GM19023 (cell line): ENCODE data around the gene CNP.

Source experiments
- ATAC-seq: cut with Tn5 transposase; IDR thresholded peaks from one replicate; pipeline ENCODE4 v1.9.1; 2021; ENCODE audit warnings: mild to moderate bottlenecking, moderate library complexity; ENCODE audit not compliant: unreplicated experiment

The CNP gene

DNA sequence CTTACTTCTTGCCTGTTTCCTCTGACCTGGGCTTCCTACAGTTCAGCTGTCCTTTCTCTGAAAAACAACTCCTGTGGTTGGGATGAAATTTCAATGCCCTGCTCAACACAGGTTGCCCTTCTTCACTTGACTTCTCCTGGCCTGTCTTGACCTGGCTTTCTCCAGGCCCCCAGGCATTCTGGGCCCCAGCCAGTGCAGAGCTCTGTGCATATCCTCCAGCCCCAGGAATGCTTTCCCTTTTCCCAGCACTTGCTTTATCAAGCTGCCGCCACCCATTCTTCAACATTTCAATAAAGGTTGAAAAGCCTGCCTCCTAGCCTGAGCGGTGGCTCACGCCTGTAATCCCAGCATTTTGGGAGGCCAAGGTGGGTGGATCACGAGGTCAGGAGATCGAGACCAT, 25.4 kb upstream of the CNP start:
- ATAC-seq: no peak

DNA sequence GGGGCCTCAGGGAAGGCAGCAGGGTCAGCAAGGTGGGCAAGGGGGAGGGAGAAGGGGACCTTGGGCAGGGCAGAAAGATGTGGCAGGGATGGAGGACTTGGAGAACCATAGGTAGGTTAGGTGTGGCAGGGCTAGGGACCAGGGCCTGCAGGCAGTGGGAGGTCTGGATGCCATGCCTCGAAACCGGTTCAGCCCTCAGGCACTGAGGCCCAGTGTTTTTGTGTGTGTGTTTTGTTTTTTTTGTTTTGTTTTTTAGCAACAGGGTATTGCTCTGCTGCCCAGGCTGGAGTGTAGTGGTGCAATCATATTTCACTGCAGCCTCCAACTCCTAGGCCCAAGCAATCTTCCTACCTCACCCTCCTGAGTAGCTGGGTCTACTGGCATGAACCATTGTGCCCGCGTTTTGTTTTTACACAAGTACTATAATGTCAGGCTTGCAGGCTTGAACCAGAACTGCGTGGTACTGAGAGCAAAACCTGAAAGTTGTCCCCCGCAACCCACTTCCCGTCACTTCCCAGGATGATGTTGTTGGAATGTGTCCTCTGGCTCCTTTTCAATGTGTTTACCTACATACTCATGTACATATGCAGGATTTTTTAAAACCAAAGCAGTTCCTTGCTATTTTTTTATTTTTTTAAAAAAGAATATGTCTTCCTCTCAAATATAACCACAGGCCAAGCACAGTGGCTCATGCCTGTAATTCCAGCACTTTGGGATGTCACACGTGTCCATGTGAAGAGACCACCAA, 23.8 kb upstream of the CNP start:
- ATAC-seq: no peak

DNA sequence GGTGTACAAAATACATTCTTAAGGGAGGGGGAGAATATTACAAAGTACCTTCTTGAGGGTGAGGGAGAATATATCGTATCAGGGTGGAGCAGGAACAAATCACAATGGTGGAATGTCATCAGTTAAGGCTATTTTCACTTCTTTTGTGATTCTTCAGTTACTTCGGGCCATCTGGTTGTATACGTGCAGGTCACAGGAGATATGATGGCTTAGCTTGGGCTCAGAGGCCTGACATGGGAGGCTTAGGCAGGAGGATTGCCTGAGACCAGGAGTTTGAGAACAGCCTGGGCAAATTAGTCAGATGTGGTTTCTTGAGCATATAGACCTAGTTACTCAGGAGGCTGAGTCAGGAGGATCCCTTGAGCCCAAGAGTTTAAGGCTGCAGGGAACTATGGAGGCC, 23.1 kb upstream of the CNP start:
- ATAC-seq: no peak

DNA sequence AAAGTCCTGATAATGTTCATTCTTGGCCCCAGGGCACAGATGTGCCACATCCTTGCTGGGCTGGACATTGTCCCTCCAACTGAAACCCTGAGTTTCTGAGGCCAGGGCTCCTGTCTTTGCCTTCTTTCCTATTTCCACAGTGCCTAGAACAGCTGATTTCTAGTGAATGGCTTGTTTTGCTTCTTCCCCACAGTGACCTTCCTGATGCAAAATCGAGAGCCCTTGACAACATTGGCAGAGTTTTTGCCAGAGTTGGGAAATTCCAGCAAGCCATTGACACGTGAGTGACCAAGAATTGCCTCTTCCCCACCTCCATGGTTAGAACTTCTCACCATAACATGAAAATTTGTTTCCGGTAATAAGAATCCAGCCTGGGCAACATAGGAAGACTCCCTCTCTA, 21.7 kb upstream of the CNP start:
- no peak for ATAC-seq

DNA sequence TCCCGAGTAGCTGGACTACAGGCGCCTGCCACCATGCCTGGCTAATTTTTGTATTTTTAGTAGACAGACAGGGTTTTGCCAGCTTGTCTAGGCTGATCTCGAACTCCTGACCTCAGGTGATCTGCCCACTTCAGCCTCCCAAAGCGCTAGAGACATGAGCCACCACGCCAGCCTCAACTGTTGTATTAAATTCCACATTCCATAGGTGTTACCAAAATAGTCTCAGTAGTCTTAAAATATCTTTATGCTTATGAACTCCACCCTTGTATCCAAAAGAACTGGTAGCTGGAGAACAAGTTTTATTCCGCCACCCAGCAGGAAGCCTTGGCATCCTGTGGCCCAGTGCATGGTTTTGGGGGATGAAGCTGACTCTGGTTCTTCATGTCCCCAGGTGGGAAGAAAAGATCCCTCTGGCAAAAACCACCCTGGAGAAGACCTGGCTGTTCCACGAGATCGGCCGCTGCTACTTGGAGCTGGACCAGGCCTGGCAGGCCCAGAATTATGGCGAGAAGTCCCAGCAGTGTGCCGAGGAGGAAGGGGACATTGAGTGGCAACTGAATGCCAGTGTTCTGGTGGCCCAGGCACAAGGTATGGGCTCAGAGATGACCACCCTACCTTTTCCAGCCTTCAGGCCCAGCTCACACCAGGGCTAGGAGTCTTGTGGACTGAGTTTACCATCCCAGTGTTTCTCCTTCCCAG, 17.7 kb upstream of the CNP start:
- ATAC-seq: no peak

DNA sequence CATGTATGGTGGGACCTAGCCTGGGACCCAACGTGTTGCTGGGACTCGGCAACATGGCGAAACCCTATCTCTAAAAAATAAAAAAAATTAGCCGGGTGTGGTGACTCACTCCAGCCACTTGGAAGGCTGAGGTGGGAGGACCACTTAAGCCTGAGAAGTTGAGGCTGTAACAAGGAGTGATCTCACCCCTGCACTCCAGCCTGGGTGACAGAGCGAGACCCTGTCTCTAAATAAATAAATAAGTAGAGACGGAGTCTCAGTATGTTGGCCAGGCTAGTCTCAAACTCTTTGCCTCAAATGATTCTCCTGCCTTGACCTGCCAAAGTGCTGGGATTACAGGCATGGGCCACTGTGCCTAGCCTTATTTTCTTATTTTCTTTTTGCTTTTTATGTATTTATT, 10.1 kb upstream of the CNP start:
- no peak for ATAC-seq

DNA sequence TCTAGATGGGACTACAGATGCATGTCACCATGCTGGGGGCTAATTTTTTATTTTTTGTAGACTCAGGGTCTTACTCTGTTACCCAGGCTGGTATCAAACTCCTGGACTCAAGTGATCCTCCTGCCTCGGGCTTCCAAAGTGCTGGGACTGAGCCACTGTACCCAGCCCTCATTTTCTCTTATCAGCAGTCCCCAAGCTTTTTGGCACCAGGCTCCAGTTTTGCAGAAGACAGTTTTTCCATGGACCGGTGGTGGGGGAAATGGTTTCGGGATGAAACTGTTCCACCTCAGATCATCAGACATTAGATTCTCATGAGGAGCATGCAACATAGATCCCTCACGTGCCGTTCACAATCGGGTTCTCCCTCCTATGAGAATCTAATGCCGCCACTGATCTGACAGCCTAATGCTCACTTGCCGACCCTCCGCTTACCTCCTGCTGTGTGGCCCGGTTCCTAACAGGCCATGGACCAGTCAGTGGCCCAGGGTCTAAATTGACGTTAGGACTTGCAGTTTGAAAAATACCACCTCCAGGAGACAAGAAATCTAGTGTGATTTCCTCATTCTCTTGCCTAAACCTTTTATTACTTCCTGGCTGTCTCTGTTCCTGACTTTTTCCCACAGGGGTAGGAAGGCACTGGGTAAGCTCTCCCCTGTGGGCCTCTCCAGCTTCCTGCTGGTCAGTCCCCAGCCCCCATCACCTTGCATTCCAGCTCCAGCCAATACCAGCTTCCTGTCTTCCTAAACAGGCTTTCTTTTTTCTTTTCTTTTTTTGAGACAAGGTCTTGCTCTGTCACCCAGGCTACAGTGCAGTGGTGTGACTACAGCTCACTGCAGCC, 9.3 kb upstream of the CNP start:
- no peak for ATAC-seq

DNA sequence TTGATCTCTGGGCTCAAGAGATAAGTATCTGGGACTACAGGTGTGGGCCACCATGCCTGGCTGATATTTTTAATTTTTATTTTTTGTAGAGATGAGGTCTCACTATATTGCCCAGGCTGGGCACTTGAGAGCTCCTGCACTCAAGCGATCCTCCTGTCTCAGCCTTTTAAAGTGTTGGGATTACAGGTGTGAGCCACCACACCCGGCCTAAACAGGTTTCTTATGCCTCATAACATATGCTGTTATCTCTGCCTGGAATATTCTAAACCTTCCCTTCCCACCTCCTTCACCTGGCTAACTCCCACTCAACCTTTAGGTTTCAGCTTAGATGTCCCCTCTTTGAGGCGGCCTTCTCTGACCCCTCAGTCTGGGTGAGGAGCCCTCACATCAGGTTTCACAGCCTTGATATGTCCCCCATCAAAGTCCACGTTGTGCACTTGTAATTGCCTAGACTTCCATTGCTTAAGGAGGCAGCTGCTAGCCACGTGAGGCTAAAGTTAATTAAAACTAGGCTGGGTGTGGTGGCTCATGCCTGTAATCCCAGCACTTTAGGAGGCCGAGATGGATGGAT, 8.6 kb upstream of the CNP start:
- ATAC-seq: no peak

DNA sequence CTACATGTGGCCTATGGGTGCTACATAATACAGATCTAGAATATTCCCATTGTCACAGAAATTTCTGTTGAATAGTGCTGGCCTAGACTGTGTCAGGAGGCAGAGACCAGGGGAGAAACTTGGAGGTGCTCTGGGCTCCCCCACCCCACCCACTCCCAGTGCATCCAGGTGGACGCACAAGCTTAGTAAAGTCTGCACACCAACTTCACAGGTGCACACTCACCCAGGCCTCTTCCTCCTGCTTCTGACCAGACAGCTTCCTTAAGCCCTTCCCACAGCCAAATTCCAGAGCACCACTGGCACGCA, 7.6 kb upstream of the CNP start:
- no peak for ATAC-seq

DNA sequence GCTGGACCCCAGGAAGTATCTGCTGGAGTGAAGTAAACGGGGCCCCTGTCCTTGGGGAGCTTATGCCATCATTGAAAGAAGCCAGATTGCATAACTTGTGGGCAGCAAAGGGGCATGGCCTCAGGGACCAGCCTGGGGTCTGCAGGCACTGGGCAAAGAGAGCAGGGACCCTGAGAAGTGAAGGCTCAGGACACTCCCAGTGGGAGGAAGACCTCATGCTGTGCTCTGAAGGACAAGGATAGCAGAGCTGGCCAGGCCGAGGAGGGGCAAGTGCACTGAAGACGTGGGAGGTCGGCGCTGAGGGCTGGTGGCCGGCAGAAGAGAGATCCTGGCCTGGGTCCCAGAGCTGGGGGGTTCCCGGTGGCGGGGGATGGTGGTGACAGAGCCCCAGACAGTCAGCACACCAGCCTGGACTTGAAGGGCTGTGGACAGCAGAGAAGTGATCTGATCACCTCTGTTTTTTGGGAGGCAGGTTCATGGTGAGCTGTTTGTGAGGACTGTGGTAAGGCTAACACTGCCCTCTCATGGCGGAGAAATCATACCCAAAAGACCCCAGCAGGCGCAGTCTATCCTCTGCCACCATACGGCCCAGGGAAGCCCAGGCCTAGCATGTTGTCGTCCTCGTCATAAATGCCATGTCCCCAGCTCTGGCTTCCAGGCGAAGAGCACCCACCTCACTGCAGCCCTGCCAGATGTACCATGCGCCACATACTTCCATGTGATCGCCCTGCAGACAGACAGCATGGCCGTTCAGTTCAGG, 7.1 kb upstream of the CNP start:
- ATAC-seq: no peak

DNA sequence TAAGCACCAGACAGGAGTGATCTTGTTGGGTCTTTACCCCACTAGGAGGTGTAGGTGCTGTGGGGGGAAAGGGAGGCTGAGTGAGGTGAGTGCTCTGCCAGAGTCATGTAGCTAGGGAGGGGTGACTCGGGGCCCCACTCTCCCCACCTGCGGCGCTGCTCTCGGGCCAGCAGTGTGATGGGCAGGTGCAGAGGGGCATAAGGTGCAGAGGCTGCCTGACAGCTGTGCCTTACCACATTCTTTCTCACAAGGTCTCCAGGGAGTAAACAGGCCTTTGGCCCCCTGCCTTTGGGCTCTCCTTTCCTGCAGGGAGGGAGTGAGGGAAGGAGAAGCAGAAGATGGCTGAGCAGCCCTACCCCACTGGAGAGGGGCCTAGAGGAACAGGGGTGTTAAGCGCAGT, 4.5 kb upstream of the CNP start:
- no peak for ATAC-seq

DNA sequence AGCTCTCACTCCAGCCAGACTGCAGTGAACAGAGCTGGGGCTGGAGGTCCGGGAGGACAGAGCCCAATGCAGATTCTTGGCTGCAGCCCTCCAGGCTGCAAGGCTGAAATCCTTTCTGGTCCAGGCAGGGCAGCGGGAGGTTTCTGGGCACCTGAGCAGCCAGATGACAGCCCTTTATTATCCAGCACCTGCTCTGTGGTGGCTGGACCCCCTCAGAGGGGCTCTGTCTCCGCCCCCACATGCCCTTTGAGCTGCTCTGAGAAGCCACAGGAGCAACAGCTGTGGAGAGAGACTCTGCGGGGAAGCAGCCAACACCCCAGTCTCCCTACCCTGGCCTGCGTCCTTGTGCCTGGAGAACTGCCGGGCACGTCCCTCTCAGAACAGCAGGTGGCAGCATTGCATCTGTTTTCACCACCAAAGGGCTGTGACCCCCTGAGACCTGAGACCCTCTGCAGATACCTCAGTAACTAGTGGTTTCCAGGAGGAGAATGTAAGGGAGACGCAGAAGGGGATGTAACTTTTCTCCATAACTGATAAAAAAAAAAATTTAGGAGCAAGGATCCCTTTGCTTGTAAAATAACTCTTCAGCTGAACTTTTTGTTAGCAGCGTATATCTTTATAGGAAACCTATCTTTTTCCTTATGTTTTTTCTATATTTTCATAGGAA, 3.7 kb upstream of the CNP start:
- ATAC-seq: no peak

DNA sequence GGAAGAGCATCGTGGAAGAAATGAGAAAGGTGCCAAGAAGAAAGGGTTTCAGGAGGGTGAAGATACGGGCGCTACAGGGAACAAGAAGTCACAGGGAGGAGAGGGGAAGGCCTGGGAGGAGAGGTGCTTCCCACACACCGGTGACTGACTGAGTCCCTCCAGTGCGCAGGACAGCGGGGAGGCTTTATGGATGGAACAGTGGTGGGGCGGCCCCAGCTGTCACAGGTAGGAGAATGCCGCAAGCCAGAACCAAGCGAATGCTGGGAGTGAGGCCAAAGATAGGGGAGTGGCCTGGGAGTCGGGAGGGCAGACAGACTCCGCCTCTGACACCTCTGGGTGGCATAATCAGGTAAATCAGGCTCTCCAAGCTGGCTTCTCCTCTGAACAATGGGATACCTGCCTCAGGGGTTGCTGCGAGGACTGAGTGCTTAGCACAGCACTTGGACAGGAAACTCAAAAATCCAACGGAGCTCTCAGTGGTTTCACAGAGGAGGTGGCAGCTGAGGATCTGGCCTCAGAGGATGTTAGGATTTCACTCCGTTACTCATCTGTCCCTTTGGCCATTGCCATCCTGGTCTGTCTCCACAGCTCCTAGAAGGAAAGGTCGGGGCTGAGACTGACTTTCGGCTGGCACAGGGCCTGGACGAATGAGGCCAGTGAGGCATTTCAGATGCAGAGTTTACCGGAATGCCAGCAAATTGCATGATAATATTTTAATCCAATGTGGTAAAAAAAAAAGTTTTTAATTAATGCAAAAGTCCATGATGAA, 717 bp upstream of the CNP start:
- no peak for ATAC-seq

DNA sequence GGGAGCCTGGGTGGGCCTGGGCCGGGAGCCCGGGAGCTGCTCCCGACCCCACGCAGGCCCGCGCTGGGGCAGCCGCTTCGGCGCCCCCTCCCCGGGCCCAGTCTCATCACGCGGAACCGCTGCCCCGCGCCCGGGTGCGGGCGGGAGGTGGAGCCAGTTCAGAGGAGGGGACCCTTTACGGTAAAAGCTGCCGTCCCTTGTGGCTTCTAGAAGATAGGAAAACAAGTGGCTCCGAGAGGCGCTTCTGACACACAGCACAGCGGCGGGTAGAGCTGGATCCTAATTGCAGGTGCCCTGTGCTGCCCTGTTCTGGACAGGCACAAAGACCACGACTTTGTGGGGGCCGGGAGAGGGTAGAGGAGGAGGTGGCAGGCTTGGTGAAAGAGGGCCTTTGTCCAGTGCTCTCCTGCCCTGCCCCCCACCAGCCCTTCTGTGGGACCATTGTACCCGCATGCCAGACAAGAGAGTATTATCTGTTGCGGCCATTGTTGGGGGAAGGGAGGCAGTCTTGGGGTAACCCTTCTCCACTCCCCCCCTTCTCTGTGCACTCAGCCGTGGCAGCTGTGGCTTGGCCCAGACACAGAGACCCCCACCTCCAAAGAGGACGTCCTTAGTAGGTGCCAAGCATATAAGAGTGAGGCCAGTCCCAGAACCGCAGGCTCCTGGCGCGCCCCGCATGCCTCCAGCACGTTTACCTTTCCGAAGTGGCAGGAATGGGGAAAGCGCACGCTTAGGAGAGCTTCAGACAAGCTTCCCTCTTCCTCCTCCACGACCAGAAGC, 736 bp downstream of the CNP start:
- ATAC-seq: peak; percentile 14

DNA sequence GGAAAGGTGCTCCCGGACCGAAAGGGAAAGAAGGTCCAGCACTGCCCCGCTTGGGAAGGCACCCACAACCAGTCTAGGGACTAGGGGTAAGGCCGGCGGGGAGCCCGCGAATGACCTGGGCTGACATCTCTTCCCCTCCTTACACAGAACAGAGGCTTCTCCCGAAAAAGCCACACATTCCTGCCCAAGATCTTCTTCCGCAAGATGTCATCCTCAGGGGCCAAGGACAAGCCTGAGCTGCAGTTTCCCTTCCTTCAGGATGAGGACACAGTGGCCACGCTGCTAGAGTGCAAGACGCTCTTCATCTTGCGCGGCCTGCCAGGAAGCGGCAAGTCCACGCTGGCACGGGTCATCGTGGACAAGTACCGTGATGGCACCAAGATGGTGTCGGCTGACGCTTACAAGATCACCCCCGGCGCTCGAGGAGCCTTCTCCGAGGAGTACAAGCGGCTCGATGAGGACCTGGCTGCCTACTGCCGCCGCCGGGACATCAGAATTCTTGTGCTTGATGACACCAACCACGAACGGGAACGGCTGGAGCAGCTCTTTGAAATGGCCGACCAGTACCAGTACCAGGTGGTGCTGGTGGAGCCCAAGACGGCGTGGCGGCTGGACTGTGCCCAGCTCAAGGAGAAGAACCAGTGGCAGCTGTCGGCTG, 1.5 kb downstream of the CNP start:
- no peak for ATAC-seq

DNA sequence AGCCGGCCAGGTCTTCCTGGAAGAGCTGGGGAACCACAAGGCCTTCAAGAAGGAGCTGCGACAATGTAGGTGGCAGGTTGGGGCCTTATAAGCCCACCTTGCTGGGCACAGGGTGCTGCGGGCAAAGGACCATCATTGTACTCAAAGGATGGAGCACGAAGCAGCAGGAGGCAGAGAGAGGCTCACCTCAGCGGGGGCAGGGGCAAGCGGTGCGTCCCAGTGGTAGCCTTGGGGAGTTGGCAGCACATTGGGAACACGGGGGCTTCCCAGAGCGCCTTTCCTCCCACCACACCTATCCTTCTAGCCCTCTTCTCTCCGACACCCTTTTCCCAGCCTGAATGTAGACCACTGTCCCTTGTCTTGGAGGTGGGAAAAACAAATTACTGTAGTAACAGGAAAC, 2.1 kb downstream of the CNP start:
- no peak for ATAC-seq

DNA sequence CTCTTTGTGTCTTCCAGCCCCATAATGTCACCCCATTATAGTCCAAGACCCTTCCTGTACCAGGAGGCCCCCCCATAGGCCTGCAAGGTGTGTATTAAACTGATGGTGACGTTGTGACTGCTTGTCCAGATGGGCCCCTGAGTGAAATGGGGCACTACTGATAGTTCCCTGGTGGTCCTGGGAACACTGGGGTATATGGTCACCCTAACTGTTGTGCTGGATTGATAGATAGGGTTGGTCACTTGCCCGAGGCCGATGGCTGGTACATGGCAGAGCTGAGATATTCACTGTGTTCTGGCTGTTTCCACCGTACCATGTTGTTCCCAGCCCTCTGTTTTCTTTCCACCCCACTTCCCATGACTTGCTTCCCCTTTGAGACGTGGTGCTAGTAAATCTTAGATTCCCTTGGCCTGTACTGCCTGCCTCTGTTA, 4.3 kb downstream of the CNP start:
- ATAC-seq: no peak

DNA sequence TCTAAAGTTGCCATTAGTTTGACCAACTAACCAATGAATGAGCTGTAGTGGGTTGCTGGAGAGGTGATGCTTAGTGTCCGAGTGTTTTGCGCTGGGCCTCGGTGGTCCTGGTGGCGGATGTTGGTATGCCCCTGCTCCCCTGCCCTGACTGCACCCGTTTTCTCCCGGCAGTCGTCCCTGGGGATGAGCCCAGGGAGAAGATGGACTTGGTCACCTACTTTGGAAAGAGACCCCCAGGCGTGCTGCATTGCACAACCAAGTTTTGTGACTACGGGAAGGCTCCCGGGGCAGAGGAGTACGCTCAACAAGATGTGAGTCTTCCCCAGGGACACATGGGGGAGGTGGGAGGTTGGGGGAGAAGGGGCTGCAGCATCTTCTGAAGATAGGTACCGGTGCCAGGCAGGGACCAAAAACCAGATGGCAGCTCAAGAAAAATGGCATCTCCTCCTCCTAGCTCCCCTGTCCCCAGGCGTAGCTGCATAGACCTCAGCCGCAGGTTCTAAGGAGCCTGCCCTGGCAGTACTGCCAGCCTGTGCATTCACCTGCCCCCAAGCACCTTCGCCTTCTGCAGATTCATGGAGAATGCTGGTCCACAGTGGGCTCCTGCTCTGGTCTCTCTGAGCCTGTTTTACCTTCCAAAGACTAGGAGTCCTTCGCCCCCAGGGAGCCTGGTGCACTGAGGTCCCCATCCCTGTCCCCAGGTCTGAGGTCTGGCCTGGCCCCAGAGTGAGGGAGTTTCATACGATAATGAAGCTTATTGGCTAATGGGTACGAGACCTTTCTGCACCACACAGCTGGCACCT, 5.3 kb downstream of the CNP start:
- ATAC-seq: no peak
